Measurements from ENCODE around the gene FGF9.

Gene FGF9

DNA sequence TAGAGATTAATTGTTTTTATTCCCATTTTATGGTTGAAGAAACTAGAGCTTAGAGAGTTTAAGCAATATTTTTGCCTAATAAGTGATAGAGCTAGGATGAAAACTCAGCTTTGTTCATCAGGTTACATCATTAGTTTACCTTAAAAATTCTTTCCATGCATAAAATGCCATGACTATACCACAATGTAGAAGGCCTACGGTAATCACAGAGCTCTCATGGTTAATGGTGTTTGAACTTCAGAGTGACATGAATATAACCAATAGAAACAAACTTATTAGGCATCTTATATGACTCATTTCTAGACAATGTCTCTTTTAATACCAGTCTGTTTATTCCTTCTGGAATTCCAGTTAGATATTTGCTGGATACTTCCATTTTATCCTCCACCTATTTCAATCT, 78.5 kb downstream of the FGF9 start:
- DNase-seq (ENCODE audit: low read depth) = no peak
- TF ChIP-seq, protein P1, sequence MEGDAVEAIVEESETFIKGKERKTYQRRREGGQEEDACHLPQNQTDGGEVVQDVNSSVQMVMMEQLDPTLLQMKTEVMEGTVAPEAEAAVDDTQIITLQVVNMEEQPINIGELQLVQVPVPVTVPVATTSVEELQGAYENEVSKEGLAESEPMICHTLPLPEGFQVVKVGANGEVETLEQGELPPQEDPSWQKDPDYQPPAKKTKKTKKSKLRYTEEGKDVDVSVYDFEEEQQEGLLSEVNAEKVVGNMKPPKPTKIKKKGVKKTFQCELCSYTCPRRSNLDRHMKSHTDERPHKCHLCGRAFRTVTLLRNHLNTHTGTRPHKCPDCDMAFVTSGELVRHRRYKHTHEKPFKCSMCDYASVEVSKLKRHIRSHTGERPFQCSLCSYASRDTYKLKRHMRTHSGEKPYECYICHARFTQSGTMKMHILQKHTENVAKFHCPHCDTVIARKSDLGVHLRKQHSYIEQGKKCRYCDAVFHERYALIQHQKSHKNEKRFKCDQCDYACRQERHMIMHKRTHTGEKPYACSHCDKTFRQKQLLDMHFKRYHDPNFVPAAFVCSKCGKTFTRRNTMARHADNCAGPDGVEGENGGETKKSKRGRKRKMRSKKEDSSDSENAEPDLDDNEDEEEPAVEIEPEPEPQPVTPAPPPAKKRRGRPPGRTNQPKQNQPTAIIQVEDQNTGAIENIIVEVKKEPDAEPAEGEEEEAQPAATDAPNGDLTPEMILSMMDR (IDR thresholded peaks at IDR 0.05; ENCODE audit: low read length, missing control alignments) = no peak
- no peak overlapping the region for H3K4me3 ChIP-seq (replicated peaks; ENCODE audit: low read depth, low read length)

DNA sequence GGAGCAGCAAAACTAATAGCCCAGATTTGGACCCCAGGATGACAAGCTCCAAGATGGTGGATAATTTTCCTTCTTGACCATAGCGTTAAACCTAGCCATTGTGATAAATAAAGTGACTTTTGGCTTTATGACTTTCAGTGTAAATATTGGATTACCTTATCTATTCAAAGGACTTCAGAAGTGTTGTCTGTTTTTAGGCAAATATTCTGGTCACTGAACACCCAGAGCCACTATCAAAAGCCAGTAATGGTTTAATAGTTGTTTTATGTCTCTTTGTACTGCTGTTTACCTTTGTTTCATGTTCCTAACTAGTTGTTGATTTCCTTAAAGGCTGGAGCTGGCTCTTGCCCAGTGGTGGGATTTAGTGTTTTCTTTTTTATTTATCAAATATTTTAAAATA, 81.6 kb downstream of the FGF9 start:
- TF ChIP-seq, protein P1 (IDR thresholded peaks at IDR 0.05; ENCODE audit: low read length, missing control alignments) = no peak
- no peak for DNase-seq (ENCODE audit: low read depth)
- no peak overlapping the region for H3K4me3 ChIP-seq (replicated peaks; ENCODE audit: low read depth, low read length)

DNA sequence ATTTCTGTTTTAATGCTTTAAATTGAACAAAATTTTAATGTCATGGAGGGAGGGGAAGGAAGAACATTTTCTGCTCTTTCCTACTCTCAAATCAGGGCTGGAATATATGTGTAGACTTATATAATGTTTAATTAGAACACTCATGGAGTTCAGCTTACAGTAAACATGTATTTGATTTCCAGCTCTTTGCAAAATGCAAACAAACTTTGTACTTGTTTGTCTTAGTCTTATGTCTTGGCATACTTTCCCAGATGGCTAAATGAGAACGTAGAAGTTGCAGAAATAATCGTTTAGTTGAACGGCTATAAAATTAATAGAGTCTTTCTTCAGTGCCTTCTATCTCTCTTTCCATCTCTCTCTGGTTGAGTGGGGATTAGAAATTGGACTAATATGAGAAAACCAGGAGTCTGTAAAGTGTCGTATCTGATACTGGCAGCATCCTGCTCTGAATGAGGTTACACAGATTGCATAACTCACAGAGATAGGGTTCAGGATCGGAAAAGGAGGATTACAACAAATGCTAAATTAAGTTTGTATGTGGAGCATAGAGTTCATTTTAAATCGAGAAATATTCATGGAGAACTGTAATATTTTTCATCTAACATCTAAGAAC, 82.3 kb downstream of the FGF9 start:
- H3K4me3 ChIP-seq (replicated peaks; ENCODE audit: low read depth, low read length) = no peak overlapping the region
- TF ChIP-seq, protein P1 (IDR thresholded peaks at IDR 0.05; ENCODE audit: low read length, missing control alignments) = no peak

More for the DNA sequence above, 82.3 kb downstream of the FGF9 start:
- no peak for DNase-seq (ENCODE audit: low read depth)

Measured in fibroblast of pulmonary artery (primary cell).